BLaER1 (cell line): ENCODE results near the gene SAA4.
"Not testable (repeated sequence)": the region's sequence is repeated elsewhere in the genome, so short reads cannot be mapped to it uniquely, and the experiment has no call there.

Source experiments
- H3K27ac ChIP-seq: shearing (Covaris generic); formaldehyde crosslinking; 2 replicates; pipeline ENCODE4 v1.8.1; 2022
- H3K27me3 ChIP-seq: shearing (Covaris generic); formaldehyde crosslinking; 2 replicates; pipeline ENCODE4 v1.8.1; 2022
- H3K36me3 ChIP-seq: shearing (Covaris generic); formaldehyde crosslinking; 2 replicates; pipeline ENCODE4 v1.8.1; 2022
- H3K4me1 ChIP-seq: shearing (Covaris generic); formaldehyde crosslinking; 2 replicates; pipeline ENCODE4 v1.8.1; 2022
- H3K4me2 ChIP-seq: shearing (Covaris generic); formaldehyde crosslinking; 2 replicates; pipeline ENCODE4 v1.8.1; 2022
- H3K4me3 ChIP-seq: shearing (Covaris generic); formaldehyde crosslinking; 2 replicates; pipeline ENCODE4 v1.8.1; 2022
- H3K9ac ChIP-seq: shearing (Covaris generic); formaldehyde crosslinking; 2 replicates; pipeline ENCODE4 v1.8.1; 2022
- H3K9me3 ChIP-seq: shearing (Covaris generic); formaldehyde crosslinking; 2 replicates; pipeline ENCODE4 v1.8.1; 2022
- H4K20me1 ChIP-seq: shearing (Covaris generic); formaldehyde crosslinking; 2 replicates; pipeline ENCODE4 v1.8.1; 2022
- Cebpa-rat ChIP-seq: shearing (Covaris generic); IDR thresholded peaks from 2 replicates; pipeline ENCODE4 v1.8.1; 2022

SAA4 gene

GRCh38 chr11:18265949-18266348 lies 29.3 kb upstream of the SAA4 start, which contains the start of gene SAA1:
Gene SAA1, plus strand, starts transcription at chr11:18266264. Its CDS starts 624 bp downstream, at chr11:18266888.
- Histone ChIP-seq H3K9ac (no peak within 1 kb of the TSS), H3K4me1 (peaks cover 9% of the 10 kb centered on the region), H3K27me3 (no peaks in the 10 kb centered on the region), H3K9me3 (no peaks in the 10 kb centered on the region), H3K4me3 (no peak within 1 kb of the TSS), H3K27ac (no peak within 1 kb of the TSS), H3K36me3 (no peaks in the 10 kb centered on the region), H3K4me2 (peak within 1 kb of the TSS; percentile 44), H4K20me1 (no peaks in the 10 kb centered on the region)
- no peak for TF ChIP-seq Cebpa-rat

DNA sequence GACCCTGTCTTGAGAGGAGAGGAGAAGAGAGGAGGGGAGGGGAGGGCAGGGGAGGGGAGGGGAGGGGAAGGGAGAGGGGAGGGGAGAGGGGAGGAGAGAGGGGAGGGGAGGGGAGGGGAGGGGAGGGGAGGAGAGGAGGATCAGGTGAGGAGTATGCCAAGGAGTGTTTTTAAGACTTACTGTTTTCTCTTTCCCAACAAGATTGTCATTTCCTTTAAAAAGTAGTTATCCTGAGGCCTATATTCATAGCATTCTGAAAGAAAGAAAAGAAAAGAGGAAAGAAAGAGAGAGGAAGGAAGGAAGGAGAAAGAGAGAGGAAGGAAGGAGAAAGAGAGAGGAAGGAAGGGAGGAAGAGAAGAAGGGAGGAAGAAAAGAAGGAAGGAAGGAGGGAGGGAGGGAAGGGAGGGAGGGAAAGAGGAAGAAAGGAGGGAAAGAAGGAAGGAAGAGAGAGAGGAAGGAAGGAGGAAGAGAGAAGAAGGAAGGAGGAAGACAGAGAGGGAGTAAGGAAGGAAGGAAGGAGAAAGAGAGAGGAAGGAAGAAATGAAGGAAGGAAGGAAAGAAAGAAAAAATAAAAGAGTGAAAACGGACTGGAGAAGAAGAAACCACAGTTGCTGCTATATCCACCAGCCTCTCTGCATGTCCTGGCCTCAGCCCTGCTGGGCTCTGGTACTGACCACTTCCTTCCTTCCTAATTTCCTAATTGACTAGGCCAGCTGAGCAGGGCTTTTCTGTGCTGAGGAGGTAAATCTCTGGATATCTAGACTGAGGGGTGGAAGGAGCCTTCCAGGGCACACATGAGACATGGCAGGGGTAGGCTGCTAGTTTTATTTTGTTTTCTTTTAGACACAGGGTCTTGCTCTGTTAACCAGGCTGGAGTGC lies 28.3 kb upstream of the SAA4 start:
- H3K27me3 ChIP-seq = no peaks in the 10 kb centered on the region
- H3K9me3 ChIP-seq = no peaks in the 10 kb centered on the region
- peaks cover 9% of the 10 kb centered on the region for H3K4me1 ChIP-seq
- no peak overlapping the region for H3K4me3 ChIP-seq
- H3K36me3 ChIP-seq = no peaks in the 10 kb centered on the region
- no peak overlapping the region for H3K9ac ChIP-seq
- TF ChIP-seq Cebpa-rat = no peak
- no peak overlapping the region for H3K27ac ChIP-seq
- H4K20me1 ChIP-seq = no peaks in the 10 kb centered on the region
- peak overlapping the region; percentile 44 for H3K4me2 ChIP-seq

DNA sequence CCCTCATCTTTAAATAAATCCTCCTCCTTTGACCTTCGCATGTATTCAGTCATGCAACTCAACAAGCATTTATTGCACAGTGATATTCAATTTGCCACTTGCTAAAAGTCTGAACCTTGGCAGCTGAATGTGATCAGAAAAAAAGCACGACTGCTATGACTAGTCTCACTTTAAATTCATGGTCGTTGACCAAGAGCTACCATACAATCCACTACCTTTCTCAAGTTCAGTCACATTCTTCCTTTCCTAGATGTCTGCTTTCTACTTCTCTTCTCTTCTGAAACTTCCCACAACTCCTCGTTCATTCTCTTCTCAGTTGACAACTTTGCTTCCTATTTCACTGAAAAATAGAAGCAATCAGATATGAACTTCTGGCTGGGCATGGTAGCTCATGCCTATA lies 27.4 kb upstream of the SAA4 start:
- no peak for TF ChIP-seq Cebpa-rat
- no peak overlapping the region for H3K4me2 ChIP-seq

DNA sequence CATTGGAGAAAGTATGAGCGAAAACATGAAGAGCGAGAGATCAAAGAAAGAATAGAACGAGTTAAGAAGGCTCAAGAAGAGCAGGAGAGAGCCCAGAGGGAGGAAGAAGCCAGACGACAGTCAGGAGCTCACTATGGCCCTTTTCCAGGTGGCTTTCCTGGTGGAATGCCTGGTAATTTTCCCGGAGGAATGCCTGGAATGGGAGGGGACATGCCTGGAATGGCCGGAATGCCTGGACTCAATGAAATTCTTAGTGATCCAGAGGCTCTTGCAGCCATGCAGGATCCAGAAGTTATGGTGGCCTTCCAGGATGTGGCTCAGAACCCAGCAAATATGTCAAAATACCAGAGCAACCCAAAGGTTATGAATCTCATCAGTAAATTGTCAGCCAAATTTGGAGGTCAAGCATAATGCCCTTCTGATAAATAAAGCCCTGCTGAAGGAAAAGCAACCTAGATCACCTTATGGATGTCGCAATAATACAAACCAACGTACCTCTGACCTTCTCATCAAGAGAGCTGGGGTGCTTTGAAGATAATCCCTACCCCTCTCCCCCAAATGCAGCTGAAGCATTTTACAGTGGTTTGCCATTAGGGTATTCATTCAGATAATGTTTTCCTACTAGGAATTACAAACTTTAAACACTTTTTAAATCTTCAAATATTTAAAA lies 26.2 kb upstream of the SAA4 start:
- H3K4me2 ChIP-seq, H3K9ac ChIP-seq, H4K20me1 ChIP-seq, H3K9me3 ChIP-seq, H3K27ac ChIP-seq, H3K4me1 ChIP-seq, H3K27me3 ChIP-seq, H3K36me3 ChIP-seq, H3K4me3 ChIP-seq: not testable (repeated sequence)

More for the DNA sequence above, 27.4 kb upstream of the SAA4 start:
- H3K36me3 ChIP-seq = no peaks in the 10 kb centered on the region
- no peaks in the 10 kb centered on the region for H4K20me1 ChIP-seq
- H3K9ac ChIP-seq = no peak overlapping the region
- H3K9me3 ChIP-seq = no peaks in the 10 kb centered on the region
- H3K4me1 ChIP-seq = peaks cover 9% of the 10 kb centered on the region
- H3K27ac ChIP-seq = no peak overlapping the region
- no peaks in the 10 kb centered on the region for H3K27me3 ChIP-seq
- no peak overlapping the region for H3K4me3 ChIP-seq

GRCh38 chr11:18261721-18262120 lies 25.1 kb upstream of the SAA4 start:
- no peak for TF ChIP-seq Cebpa-rat
- Histone ChIP-seq H3K9me3 (no peaks in the 10 kb centered on the region), H3K4me3 (no peak overlapping the region), H3K36me3 (no peaks in the 10 kb centered on the region), H3K4me1 (peaks cover 9% of the 10 kb centered on the region), H3K27ac (no peak overlapping the region), H3K27me3 (no peaks in the 10 kb centered on the region), H4K20me1 (no peaks in the 10 kb centered on the region), H3K4me2 (no peak overlapping the region), H3K9ac (no peak overlapping the region)

GRCh38 chr11:18259259-18259658 lies 22.7 kb upstream of the SAA4 start:
- Histone ChIP-seq H3K4me1 (no peaks in the 10 kb centered on the region), H3K36me3 (no peaks in the 10 kb centered on the region), H3K27ac (no peak overlapping the region), H3K27me3 (no peaks in the 10 kb centered on the region), H3K9ac (no peak overlapping the region), H4K20me1 (no peaks in the 10 kb centered on the region), H3K9me3 (no peaks in the 10 kb centered on the region), H3K4me2 (no peak overlapping the region), H3K4me3 (no peak overlapping the region)
- TF ChIP-seq Cebpa-rat = no peak

DNA sequence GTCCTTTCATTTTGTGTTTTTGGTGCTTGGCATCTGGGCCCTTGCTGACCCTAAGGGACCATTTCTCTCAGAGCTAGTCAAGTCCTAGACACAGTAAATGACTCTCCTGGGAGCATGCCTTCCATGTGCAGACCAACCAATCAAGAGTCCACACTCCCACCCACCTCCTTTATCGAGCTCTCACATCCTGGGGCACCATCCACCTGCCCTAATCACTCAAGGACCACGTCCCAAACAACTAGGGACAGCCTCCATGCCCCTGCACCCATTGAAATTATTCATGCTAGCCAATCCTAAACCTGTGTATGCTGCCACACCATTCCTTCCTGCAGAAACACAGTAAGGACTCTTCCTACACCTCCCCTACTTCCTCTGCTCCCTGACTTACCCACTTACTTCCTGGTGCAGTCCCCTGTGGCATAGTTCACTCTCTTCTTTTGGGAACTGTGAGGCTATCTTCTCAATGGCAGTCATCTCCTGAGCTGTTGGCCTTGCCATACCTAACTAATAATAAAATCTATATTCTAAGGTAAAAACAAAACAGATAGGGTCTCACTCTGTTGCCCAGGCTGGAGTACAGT lies 18.3 kb upstream of the SAA4 start:
- Histone ChIP-seq H3K27ac (no peak overlapping the region), H3K4me2 (0 out of 2 replicates have a peak overlapping the region, but pooled peaks have one; percentile 0), H3K4me3 (no peak overlapping the region), H3K9ac (no peak overlapping the region), H4K20me1 (no peaks in the 10 kb centered on the region), H3K27me3 (no peaks in the 10 kb centered on the region), H3K4me1 (no peaks in the 10 kb centered on the region), H3K36me3 (no peaks in the 10 kb centered on the region), H3K9me3 (no peaks in the 10 kb centered on the region)
- no peak for TF ChIP-seq Cebpa-rat

GRCh38 chr11:18253778-18254338 lies 17.3 kb upstream of the SAA4 start:
- H3K9me3 ChIP-seq = no peaks in the 10 kb centered on the region
- no peaks in the 10 kb centered on the region for H3K4me1 ChIP-seq
- H3K9ac ChIP-seq = no peak overlapping the region
- H3K36me3 ChIP-seq = no peaks in the 10 kb centered on the region
- H3K4me2 ChIP-seq = no peak overlapping the region
- no peaks in the 10 kb centered on the region for H3K27me3 ChIP-seq
- H4K20me1 ChIP-seq = no peaks in the 10 kb centered on the region
- H3K4me3 ChIP-seq = no peak overlapping the region
- H3K27ac ChIP-seq = no peak overlapping the region
- TF ChIP-seq Cebpa-rat = no peak

- no peak for TF ChIP-seq Cebpa-rat
- Histone ChIP-seq H3K27ac (no peak overlapping the region), H3K9me3 (no peaks in the 10 kb centered on the region), H3K4me2 (no peak overlapping the region), H3K9ac (no peak overlapping the region), H4K20me1 (no peaks in the 10 kb centered on the region), H3K4me3 (no peak overlapping the region), H3K36me3 (no peaks in the 10 kb centered on the region), H3K27me3 (no peaks in the 10 kb centered on the region), H3K4me1 (no peaks in the 10 kb centered on the region)
These were observed 16.6 kb upstream of the SAA4 start for GRCh38 chr11:18253233-18253632.

DNA sequence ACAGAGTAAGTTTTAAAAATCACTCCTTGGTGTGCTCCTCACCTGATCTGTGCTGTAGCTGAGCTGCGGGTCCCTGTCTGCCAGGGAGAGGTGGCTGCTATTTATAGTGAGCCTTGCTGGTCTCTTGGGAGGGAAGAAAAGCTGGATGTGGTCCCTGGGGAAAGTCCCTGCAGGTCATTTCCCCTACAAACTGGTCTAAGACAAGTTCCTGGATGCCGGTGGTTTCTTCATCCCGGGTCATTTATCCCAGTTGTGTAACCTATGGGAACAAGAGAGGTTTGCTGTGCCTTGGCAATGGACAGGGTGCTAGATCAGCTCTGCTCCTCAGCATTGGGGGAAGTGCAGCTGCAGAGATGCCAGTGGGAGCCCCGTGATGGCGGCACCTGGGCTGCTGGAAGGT lies 12.0 kb upstream of the SAA4 start, which contains the start of gene SAA2:
Gene SAA2 (minus strand): TSS at position 108 of the 400 bp plus-strand sequence. CDS start 657 bp downstream, outside the sequence.
- peaks cover 11% of the 10 kb centered on the region for H3K9me3 ChIP-seq
- peaks cover 29% of the 10 kb centered on the region for H3K4me1 ChIP-seq
- TF ChIP-seq Cebpa-rat = no peak
- no peaks in the 10 kb centered on the region for H3K36me3 ChIP-seq
- H3K27ac ChIP-seq = no peak within 1 kb of the TSS
- H3K4me3 ChIP-seq = no peak within 1 kb of the TSS
- H3K9ac ChIP-seq = no peak within 1 kb of the TSS
- no peaks in the 10 kb centered on the region for H3K27me3 ChIP-seq
- H4K20me1 ChIP-seq = no peaks in the 10 kb centered on the region
- H3K4me2 ChIP-seq = no peak within 1 kb of the TSS

GRCh38 chr11:18247191-18247581 lies 10.6 kb upstream of the SAA4 start:
- H3K4me3 ChIP-seq, H3K27me3 ChIP-seq, H3K27ac ChIP-seq, H3K4me2 ChIP-seq, H3K9ac ChIP-seq, H3K36me3 ChIP-seq, H4K20me1 ChIP-seq: not testable (repeated sequence)
- peaks cover 16% of the 10 kb centered on the region for H3K9me3 ChIP-seq
- peaks cover 29% of the 10 kb centered on the region for H3K4me1 ChIP-seq

GRCh38 chr11:18246379-18247190 lies 10.0 kb upstream of the SAA4 start:
- peak overlapping the region; percentile 56 for H3K4me2 ChIP-seq
- H3K9me3 ChIP-seq = peaks cover 16% of the 10 kb centered on the region
- H3K36me3 ChIP-seq, H3K4me3 ChIP-seq, H3K27me3 ChIP-seq, H3K27ac ChIP-seq, H3K9ac ChIP-seq, H4K20me1 ChIP-seq: not testable (repeated sequence)
- peaks cover 29% of the 10 kb centered on the region for H3K4me1 ChIP-seq
